HepG2 (cell line): Measurements from ENCODE around the gene INO80B. TPM values are rescaled to one million over a fixed set of nuclear protein-coding genes. Genes with fewer than 3 reads are reported as not detected.

ENCODE experiments used
- ATF7-NPFF ChIP-seq: sonication (generic); formaldehyde crosslinking; IDR thresholded peaks from 2 replicates; pipeline ENCODE4 v1.8.1; 2023; ENCODE audit warnings: mild to moderate bottlenecking, low read depth, missing genetic modification reagents, moderate library complexity
- BRD4 ChIP-seq: sonication (generic); formaldehyde crosslinking; IDR thresholded peaks from 2 replicates; pipeline ENCODE4 v1.4.0; 2020; ENCODE audit warnings: missing genetic modification reagents
- DBP ChIP-seq: sonication (generic); formaldehyde crosslinking; IDR thresholded peaks from 2 replicates; pipeline ENCODE4 v1.4.0; 2020; ENCODE audit warnings: missing genetic modification reagents; ENCODE audit errors: not compliant biosample characterization
- DDIT3 ChIP-seq: sonication (generic); formaldehyde crosslinking; IDR thresholded peaks from 2 replicates; pipeline ENCODE4 v1.4.0; 2020; ENCODE audit warnings: mild to moderate bottlenecking, missing genetic modification reagents
- FOXJ3 ChIP-seq: sonication (generic); formaldehyde crosslinking; IDR thresholded peaks from 2 replicates; pipeline ENCODE4 v1.4.0; 2020; ENCODE audit warnings: missing genetic modification reagents, mild to moderate bottlenecking, borderline replicate concordance
- JUN ChIP-seq: sonication (generic); formaldehyde crosslinking; IDR thresholded peaks from 2 replicates; pipeline ENCODE4 v1.4.0; 2020; ENCODE audit warnings: mild to moderate bottlenecking, missing genetic modification reagents
- MAZ ChIP-seq, 2 experiments: sonication (generic) in 1 of 2; formaldehyde crosslinking in 1 of 2; IDR thresholded peaks; 2 replicates each; pipeline versions ENCODE4 v1.5.0 to v1.6.1; 2012 to 2020; ENCODE audit warnings: low read depth in 2 of 2, mild to moderate bottlenecking in 2 of 2, borderline replicate concordance in 1 of 2, improper control_type of control experiment in 1 of 2, low read length in 1 of 2, missing genetic modification reagents in 1 of 2, moderate library complexity in 1 of 2
- PBX2 ChIP-seq: IDR thresholded peaks from 2 replicates; pipeline ENCODE4 v1.6.1; 2016; ENCODE audit warnings: control low read depth
- POGK ChIP-seq: sonication (generic); formaldehyde crosslinking; conservative IDR thresholded peaks from 2 replicates; pipeline ENCODE4 v1.8.0; 2022; ENCODE audit warnings: mild to moderate bottlenecking, moderate library complexity, missing genetic modification reagents
- PRDM4 ChIP-seq: sonication (generic); formaldehyde crosslinking; IDR thresholded peaks from 2 replicates; pipeline ENCODE4 v1.9.0; 2021; ENCODE audit warnings: missing genetic modification reagents, borderline replicate concordance
- SIN3B ChIP-seq: fragments of 150-350 bp; IDR thresholded peaks from 2 replicates; pipeline ENCODE4 v1.6.1; 2014; ENCODE audit warnings: low read length
- TBP ChIP-seq: sonication (generic); formaldehyde crosslinking; IDR thresholded peaks from 2 replicates; pipeline ENCODE4 v1.5.0; 2020; ENCODE audit warnings: missing genetic modification reagents
- YY1 ChIP-seq: IDR thresholded peaks from 2 replicates; pipeline ENCODE4 v1.6.1; 2011; ENCODE audit warnings: low read length, low read depth, moderate library complexity, mild to moderate bottlenecking; ENCODE audit not compliant: insufficient read depth, insufficient replicate concordance
- ZFP1 ChIP-seq: IDR thresholded peaks from 2 replicates; pipeline ENCODE4 v1.6.1; 2016
- ZNF589 ChIP-seq: sonication (generic); formaldehyde crosslinking; conservative IDR thresholded peaks from 2 replicates; pipeline ENCODE4 v1.8.0; 2022; ENCODE audit warnings: mild to moderate bottlenecking, moderate library complexity, missing genetic modification reagents
- polyA plus RNA-seq, 8 experiments: library from polyadenylated mRNA; depleted of rRNA in 3 of 8; stranded (reverse) in 7 of 8; unstranded in 1 of 8; fragments of >200 nt; fragmentation: Illumina TruSeq in 4 of 8; extraction: Trizol in 4 of 8; gene quantifications; 2 replicates each; pipeline versions ENCODE4 v1.2.1 to v1.2.3, GENCODE V29; 2011 to 2016; ENCODE audit warnings: low read depth in 4 of 8, missing spikeins in 1 of 8, mixed read lengths in 1 of 8; ENCODE audit not compliant: insufficient read depth in 1 of 8
- total RNA-seq, 5 experiments: library from RNA; depleted of rRNA; stranded (reverse); fragments of >200 nt; fragmentation: Illumina TruSeq; extraction: Trizol; gene quantifications; 2 replicates each; pipeline ENCODE4 v1.2.3, GENCODE V29; 2016; ENCODE audit warnings: low read depth in 1 of 5
- TF ChIP-seq, protein P1 (sequence below): sonication (generic); formaldehyde crosslinking; IDR thresholded peaks from 2 replicates; pipeline ENCODE4 v1.5.1; 2020; ENCODE audit warnings: missing genetic modification reagents, mild to moderate bottlenecking, borderline replicate concordance

INO80B gene
- total and polyA plus RNA-seq, 2 of the 13 experiments (the other 11 are each of a cell fraction or from before 2014, with no cell fraction given): 6.2 to 14.5 TPM

DNA sequence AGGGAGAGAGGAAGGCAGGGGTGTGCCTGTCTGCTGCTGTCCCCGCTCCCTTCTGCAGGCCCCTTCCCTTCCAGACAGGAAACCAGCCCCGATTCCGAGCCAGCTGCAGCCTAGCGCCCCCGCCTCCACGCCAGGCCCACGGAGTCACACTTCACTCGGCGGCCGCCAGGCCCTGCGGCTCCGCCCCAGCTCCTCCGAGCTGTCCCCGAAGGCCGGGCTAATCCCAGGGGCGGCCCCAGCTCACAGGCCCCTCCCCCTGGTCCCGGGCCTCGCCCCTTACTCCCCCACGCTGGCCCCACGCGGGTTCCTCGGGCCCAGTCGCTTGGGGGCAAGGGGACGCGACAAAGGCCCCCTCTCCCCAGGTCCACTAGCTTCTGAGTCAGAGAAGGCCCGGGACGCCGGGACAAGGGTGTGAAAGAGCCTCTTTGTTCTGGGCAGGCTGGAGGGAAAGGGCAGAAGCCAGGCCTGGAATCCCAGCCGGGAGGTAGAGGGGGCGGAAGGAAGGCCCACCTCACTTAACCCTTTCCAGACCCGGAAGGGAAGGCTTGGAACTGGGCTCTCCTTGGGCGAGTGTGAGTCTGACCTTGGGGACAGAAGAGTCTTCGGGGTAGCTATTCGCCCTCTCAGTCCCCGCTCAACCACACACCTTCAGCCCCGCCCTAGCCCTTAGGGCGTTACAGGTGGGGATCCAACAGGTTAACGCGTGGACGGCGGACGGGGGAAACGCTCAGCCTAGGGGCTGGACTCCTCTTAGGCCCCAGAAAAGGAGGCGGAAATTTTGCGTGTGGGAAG, 14.3 kb upstream of the INO80B start (continued):
- no peak for TF ChIP-seq DBP (CRISPR knock-in tag)
- peak; percentile 77; the same call in 1 of the 2 replicates for TF ChIP-seq MAZ (IDR thresholded peaks at IDR 0.05; ENCODE audit: borderline replicate concordance, low read depth, low read length)
- no peak; the same call in none of the 2 replicates for TF ChIP-seq MAZ (CRISPR knock-in tag; IDR thresholded peaks at IDR 0.05; ENCODE audit: low read depth)
- peak; percentile 60; the same call in 1 of the 2 replicates for TF ChIP-seq FOXJ3 (CRISPR knock-in tag)
- TF ChIP-seq JUN (CRISPR knock-in tag): peak; percentile 82; the same call in 1 of the 2 replicates
- TF ChIP-seq, protein P1, sequence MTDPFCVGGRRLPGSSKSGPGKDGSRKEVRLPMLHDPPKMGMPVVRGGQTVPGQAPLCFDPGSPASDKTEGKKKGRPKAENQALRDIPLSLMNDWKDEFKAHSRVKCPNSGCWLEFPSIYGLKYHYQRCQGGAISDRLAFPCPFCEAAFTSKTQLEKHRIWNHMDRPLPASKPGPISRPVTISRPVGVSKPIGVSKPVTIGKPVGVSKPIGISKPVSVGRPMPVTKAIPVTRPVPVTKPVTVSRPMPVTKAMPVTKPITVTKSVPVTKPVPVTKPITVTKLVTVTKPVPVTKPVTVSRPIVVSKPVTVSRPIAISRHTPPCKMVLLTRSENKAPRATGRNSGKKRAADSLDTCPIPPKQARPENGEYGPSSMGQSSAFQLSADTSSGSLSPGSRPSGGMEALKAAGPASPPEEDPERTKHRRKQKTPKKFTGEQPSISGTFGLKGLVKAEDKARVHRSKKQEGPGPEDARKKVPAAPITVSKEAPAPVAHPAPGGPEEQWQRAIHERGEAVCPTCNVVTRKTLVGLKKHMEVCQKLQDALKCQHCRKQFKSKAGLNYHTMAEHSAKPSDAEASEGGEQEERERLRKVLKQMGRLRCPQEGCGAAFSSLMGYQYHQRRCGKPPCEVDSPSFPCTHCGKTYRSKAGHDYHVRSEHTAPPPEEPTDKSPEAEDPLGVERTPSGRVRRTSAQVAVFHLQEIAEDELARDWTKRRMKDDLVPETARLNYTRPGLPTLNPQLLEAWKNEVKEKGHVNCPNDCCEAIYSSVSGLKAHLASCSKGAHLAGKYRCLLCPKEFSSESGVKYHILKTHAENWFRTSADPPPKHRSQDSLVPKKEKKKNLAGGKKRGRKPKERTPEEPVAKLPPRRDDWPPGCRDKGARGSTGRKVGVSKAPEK: no peak; the same call in 1 of the 2 replicates
- no peak for TF ChIP-seq TBP (CRISPR knock-in tag)
- no peak for TF ChIP-seq PRDM4
- peak; percentile 60; the same call in 1 of the 2 replicates for TF ChIP-seq POGK (CRISPR knock-in tag)
- TF ChIP-seq ZNF589 (CRISPR knock-in tag): peak; percentile 66; the same call in 1 of the 2 replicates
- peak; percentile 40 for TF ChIP-seq YY1
- TF ChIP-seq BRD4 (CRISPR knock-in tag): peak; percentile 58; the same call in 1 of the 2 replicates
- peak; percentile 76; the same call in 1 of the 2 replicates for TF ChIP-seq ZFP1 (CRISPR knock-in tag)
- no peak; the same call in 1 of the 2 replicates for TF ChIP-seq SIN3B
- peak; percentile 97 for TF ChIP-seq ATF7-NPFF (CRISPR knock-in tag)
- TF ChIP-seq DDIT3 (CRISPR knock-in tag): no peak
- TF ChIP-seq PBX2 (CRISPR knock-in tag): no peak
